GM21825 (cell line): ENCODE measurements around the gene TP53RK.

Experiments
- ATAC-seq: cut with Tn5 transposase; IDR thresholded peaks from one replicate; pipeline ENCODE4 v1.9.1; 2021; ENCODE audit warnings: mild to moderate bottlenecking, moderate library complexity; ENCODE audit not compliant: unreplicated experiment

Gene TP53RK

GRCh38 chr20:46708172-46708860 is 19.1 kb upstream of the TP53RK start:
- no peak for ATAC-seq

DNA sequence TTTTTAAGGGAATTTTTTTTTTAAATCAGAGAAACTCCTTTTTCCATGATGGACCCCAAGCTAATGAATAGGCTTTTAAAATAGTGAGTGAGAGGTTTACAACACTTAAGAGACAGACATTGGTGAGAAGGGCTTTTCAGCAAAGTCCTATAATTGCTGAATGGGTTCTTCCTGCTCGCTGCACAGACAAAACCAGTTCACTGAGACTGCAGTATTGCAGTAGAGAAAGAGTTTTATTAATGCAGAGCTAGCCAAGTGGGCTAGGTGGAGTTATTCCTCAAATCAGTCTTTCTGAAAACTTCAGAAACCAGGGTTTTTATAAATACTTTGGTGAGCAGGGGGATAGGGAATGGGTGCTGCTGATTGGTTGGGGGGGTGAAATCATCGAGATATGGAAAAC is 17.0 kb upstream of the TP53RK start:
- no peak for ATAC-seq

- no peak for ATAC-seq
These were observed 16.1 kb upstream of the TP53RK start for GRCh38 chr20:46705378-46705729.

DNA sequence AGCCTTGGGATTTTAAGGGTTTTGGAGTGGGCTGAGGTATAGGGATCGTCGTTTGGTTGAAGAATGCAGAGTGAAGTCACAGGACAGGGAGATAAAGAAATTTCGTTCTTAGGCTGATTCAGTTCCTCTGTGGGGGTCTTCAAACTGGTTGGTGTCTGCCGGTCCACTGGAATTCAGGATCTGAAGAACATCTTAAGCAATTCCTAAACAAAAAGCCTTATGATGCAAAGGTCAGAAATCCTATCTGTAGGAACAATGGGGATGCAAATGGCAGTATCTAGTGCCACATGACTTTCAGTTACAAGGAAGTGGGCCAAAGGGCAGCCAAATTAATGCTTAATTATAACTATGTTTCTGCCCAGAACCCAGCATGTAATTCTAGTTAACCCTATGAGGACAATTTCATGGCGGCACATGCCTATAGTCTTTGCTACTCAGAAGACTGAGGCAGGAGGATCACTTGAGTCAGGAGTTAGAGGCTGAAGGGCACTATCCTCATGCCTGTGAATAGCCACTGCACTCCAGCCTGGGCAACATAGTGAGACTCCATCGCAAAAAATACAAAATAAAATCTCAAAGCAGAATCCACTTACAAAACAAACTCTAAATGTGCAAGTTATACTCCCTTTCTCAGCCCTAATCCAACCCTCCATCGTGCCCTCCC is 15.6 kb upstream of the TP53RK start:
- no peak for ATAC-seq

DNA sequence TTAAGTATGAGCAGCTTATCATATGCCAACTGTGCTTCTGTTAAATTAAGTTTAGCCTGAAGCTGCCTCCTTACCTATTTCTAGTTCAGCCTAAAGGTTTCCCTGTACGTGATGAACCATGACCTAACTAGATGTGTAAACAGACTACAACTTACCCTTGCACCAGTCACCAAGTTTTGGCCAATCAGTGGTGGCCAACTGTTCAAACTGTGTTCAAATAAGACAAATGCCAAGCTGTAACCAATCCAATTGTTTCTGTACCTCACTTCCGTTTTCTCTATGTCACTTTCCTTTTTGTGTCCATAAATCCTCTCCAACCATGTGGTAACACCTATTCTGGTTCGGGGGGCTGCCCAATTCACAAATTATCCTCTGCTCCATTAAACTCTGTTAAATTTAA is 14.2 kb upstream of the TP53RK start:
- no peak for ATAC-seq

DNA sequence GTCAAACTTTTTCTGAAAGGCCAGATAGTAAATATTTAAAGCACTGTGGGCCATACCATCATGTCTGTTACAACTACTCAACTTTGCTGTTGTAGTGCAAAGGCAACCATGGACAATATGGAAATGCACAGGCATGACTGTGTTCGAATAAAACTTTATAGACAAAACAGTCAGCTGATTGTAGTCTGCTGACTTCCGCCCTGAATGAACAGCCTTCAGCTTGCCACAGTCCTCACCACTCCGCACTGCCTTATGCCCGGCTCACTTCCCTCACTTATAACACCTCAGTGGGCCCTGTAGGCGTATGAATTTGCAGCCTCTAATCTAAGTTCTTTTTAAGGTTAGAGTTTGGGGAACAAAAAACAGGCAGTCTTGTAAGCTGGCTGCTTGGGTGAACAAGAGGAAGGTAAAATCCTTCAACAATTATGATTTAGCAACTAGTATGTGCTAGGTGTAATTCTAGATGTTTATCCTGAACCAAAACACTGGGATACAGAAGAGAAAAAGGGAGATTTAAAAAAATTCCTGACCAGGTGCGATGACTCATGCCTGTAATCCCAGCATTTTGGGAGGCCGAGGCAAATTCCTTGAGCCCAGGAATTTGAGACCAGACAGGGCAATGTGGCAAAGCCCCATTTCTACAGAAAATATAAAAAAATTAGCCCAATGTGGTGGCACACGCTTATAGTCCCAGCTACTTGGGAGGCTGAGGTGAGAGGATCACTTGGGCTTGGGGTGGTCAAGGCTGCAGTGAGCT is 13.4 kb upstream of the TP53RK start:
- no peak for ATAC-seq

DNA sequence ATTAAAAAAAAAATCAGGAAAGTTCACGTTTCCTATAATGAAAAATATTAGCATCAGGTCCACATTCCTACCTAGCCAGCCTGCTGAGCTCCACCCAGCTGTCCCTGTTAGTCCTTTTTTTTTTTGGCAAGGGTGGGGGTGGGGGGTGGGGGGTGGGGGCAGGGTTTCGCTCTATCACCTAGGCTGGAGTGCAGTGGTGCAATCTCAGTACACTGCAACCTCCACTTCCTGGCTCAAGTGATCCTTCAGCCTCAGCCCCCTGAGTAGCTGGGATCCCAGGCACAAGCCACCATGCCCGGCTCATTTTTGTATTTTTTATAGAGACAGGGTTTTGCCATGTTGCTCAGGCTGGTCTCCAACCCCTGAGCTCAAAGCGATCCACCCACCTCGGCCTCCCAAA is 12.7 kb upstream of the TP53RK start:
- ATAC-seq, result no peak

GRCh38 chr20:46701556-46701955 is 12.3 kb upstream of the TP53RK start:
- ATAC-seq, result no peak

DNA sequence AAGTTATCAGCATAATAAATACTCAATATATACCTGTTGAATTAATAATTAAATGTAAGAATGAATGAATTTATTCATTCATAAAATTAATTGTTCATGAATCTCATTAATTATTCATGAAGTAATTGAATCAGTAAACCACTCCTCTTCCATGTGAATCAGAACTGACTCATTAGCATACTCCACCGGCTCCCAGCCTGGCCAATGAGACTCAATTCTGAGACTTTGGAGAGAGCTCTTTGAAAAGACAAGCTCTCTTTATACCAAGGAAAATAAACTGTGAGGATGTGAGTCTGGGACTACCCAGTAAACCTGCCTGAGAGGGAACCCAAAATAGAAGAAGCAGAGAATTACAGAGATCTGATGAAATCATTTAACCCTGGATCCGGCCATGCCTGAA is 11.8 kb upstream of the TP53RK start:
- ATAC-seq, result no peak

GRCh38 chr20:46700481-46700880 is 11.2 kb upstream of the TP53RK start:
- ATAC-seq, result no peak

GRCh38 chr20:46699651-46700359 is 10.6 kb upstream of the TP53RK start:
- ATAC-seq, result no peak

GRCh38 chr20:46698788-46699187 is 9.5 kb upstream of the TP53RK start:
- ATAC-seq, result no peak

GRCh38 chr20:46696791-46697279 is 7.6 kb upstream of the TP53RK start:
- ATAC-seq, result no peak

GRCh38 chr20:46695892-46696291 is 6.6 kb upstream of the TP53RK start:
- no peak for ATAC-seq

GRCh38 chr20:46694484-46694883 is 5.2 kb upstream of the TP53RK start:
- no peak for ATAC-seq

DNA sequence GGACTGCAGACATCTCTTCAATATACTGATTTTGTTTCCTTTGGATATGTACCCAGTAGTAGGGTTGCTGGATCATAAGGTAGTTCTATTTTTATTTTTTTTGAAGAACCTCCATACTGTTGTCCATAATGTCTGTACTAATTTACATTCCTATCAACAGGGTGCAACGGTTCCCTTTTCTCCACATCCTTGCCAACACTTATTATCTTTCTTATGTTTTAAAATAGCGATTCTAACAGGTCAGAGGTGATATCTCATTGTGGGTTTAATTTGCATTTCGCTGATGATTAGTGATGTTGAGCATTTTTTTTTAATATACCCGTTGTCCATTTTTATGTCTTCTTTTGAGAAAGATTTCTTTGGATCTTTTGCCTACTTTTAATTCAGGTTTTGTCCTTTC is 2.0 kb upstream of the TP53RK start:
- ATAC-seq, result no peak

DNA sequence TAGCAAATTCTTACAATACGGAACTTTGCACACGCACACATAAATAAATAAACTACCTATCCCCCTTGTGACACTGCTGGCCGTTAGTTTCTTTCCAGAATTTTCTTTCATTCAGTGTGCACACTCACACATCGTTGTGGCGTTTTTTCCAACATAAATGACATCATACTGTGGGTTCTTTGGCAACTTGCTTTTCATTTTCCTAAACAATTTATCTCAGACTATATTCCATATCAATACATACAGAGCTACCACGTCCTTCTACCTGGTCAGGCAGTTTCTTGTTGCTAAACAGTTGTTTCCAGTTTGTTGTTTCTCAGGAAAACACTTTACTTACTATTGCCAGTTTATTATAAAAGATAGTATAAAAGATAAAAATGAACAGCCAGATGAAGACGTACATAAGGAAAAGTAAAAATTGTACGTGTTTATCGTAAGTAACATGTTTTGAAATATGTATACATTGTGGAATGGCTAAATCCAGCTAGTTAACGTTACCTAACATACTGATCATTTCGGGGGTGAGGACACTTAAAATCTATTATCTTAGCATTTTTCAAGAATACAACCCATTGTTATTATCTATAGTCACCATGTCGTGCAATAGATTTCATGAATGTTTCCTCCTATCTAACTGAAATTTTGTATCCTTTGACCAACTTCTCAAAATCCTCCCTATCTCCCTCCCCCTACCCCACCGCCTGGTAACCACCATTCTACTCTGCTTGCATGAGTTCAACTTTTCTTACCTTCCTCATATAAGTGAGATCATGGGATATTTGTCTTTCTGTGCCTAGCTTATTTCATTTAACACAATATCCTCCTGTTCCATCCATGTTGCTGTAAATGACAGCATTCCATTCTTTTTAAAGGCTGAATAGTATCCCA is 1.2 kb upstream of the TP53RK start:
- no peak for ATAC-seq

GRCh38 chr20:46689754-46690085 is 476 bp upstream of the TP53RK start:
- no peak for ATAC-seq

GRCh38 chr20:46688151-46689081 is 828 bp downstream of the TP53RK start:
- ATAC-seq, result no peak
